HCT116 (cell line): ENCODE results near the gene MRPL37.

Experiments used
- CTCF ChIP-seq, 3 experiments: fragments of 200-600 bp in 1 of 3; sonication (generic) in 1 of 3; IDR thresholded peaks in 2 of 3; conservative IDR thresholded peaks in 1 of 3; 2 replicates each; pipeline ENCODE4 v1.5.1; 2012 to 2017; ENCODE audit warnings: low read depth in 2 of 3, low read length in 2 of 3, antibody characterized with exemption in 1 of 3, borderline replicate concordance in 1 of 3, control low read depth in 1 of 3, mild to moderate bottlenecking in 1 of 3, mixed read lengths in 1 of 3, mixed run types in 1 of 3, moderate library complexity in 1 of 3; ENCODE audit not compliant: insufficient read depth in 1 of 3
- EZH2 ChIP-seq: fragments of 200-600 bp; sonication (generic); IDR thresholded peaks from 2 replicates; pipeline ENCODE4 v1.6.1; 2017; ENCODE audit warnings: antibody characterized with exemption, mixed run types
- EZH2phosphoT487 ChIP-seq: fragments of 200-600 bp; IDR thresholded peaks from 2 replicates; pipeline ENCODE4 v1.6.1; 2018; ENCODE audit warnings: antibody characterized with exemption, borderline replicate concordance
- POLR2A ChIP-seq: IDR thresholded peaks from 2 replicates; pipeline ENCODE4 v1.7.0; 2011; ENCODE audit warnings: borderline replicate concordance; ENCODE audit not compliant: insufficient read depth, insufficient read length; ENCODE audit errors: extremely low read depth
- POLR2AphosphoS5 ChIP-seq: IDR thresholded peaks from 2 replicates; pipeline ENCODE4 v1.6.1; 2011; ENCODE audit warnings: mild to moderate bottlenecking, low read depth, low read length, moderate library complexity
- SP1 ChIP-seq: IDR thresholded peaks from 2 replicates; pipeline ENCODE4 v1.6.1; 2012; ENCODE audit warnings: low read depth
- YY1 ChIP-seq: IDR thresholded peaks from 2 replicates; pipeline ENCODE4 v1.6.1; 2011; ENCODE audit warnings: low read length, low read depth, moderate library complexity, mild to moderate bottlenecking; ENCODE audit not compliant: insufficient replicate concordance; ENCODE audit errors: extremely low read depth
- ZBTB33 ChIP-seq: IDR thresholded peaks from 2 replicates; pipeline ENCODE4 v1.6.1; 2011; ENCODE audit warnings: mild to moderate bottlenecking, low read length, moderate library complexity; ENCODE audit not compliant: insufficient replicate concordance; ENCODE audit errors: extremely low read depth

DNA sequence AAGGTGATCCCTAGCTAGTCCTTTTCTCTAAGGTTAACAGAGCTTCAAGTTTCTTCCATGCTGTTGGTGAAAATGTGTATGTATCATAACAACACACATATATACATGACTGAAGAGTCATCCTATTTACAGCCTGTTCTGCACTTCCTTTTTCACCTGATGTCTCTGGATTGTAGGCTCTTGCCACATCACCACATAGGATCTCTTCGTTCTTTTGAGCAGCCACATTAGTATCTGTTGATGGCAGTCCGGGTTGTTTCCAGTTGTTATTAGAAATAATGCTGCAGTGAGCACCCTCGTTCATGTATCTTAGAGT, 19.7 kb downstream of the MRPL37 start:
- no peak for TF ChIP-seq YY1
- no peak for TF ChIP-seq EZH2
- no peak for TF ChIP-seq POLR2A
- TF ChIP-seq SP1 = no peak
- TF ChIP-seq CTCF (IDR thresholded peaks at IDR 0.05 in 2 of 3, conservative IDR thresholded peaks at IDR 0.05 in 1 of 3; ENCODE audit: borderline replicate concordance in 1 of 3, insufficient read depth in 1 of 3, low read depth in 2 of 3, low read length in 2 of 3) = no peak
- TF ChIP-seq ZBTB33 = no peak
- TF ChIP-seq POLR2AphosphoS5 = no peak
- no peak for TF ChIP-seq EZH2phosphoT487
